ENCODE results near the gene RNF121. TPM values are rescaled to one million over a fixed set of nuclear protein-coding genes. Genes with fewer than 3 reads are reported as not detected.

RNF121 gene
- total RNA-seq, 1 donor from 2014 or later: 23.0 TPM

- peaks cover 32% of the 10 kb centered on the region for H3K4me1 ChIP-seq
- H3K27me3 ChIP-seq (ENCODE audit: low read depth): no peaks in the 10 kb centered on the region
- intact Hi-C loops (cut with micrococcal nuclease): no loop called here
- TF ChIP-seq CTCF (IDR thresholded peaks at IDR 0.05; ENCODE audit: borderline replicate concordance): no peak
- H3K9me3 ChIP-seq (replicated peaks): no peaks in the 10 kb centered on the region
- H3K36me3 ChIP-seq: no peaks in the 10 kb centered on the region
- H3K4me3 ChIP-seq: no peak overlapping the region
- no peak for DNase-seq
- H3K27ac ChIP-seq (replicated peaks): no peak overlapping the region
Observed at GRCh38 chr11:71948314-71949027, 19.6 kb downstream of the RNF121 start.

GRCh38 chr11:71949034-71949433 is 20.2 kb downstream of the RNF121 start:
- Histone ChIP-seq H3K9me3 (replicated peaks) (no peaks in the 10 kb centered on the region), H3K36me3 (no peaks in the 10 kb centered on the region), H3K27ac (replicated peaks) (no peak overlapping the region), H3K4me3 (no peak overlapping the region), H3K4me1 (peaks cover 37% of the 10 kb centered on the region), H3K27me3 (ENCODE audit: low read depth) (no peaks in the 10 kb centered on the region)
- DNase-seq: no peak
- TF ChIP-seq CTCF (IDR thresholded peaks at IDR 0.05; ENCODE audit: borderline replicate concordance): no peak
- intact Hi-C loops (cut with micrococcal nuclease): no loop called here

- intact Hi-C loops (cut with micrococcal nuclease): no loop called here
- no peak for TF ChIP-seq CTCF (IDR thresholded peaks at IDR 0.05; ENCODE audit: borderline replicate concordance)
Observed at GRCh38 chr11:71951741-71952310, 23.0 kb downstream of the RNF121 start.

GRCh38 chr11:71955898-71956456 is 27.1 kb downstream of the RNF121 start:
- peaks cover 6% of the 10 kb centered on the region for H3K4me1 ChIP-seq
- no peaks in the 10 kb centered on the region for H3K27me3 ChIP-seq (ENCODE audit: low read depth)
- no peak overlapping the region for H3K4me3 ChIP-seq
- H3K36me3 ChIP-seq: peaks cover 11% of the 10 kb centered on the region
- no peaks in the 10 kb centered on the region for H3K9me3 ChIP-seq (replicated peaks)
- intact Hi-C loops (cut with micrococcal nuclease): no loop called here
- no peak for TF ChIP-seq CTCF (IDR thresholded peaks at IDR 0.05; ENCODE audit: borderline replicate concordance)
- no peak overlapping the region for H3K27ac ChIP-seq (replicated peaks)
- no peak for DNase-seq

More at GRCh38 chr11:71951741-71952310, 23.0 kb downstream of the RNF121 start:
- Histone ChIP-seq H3K27ac (replicated peaks) (no peak overlapping the region), H3K4me1 (peaks cover 28% of the 10 kb centered on the region), H3K27me3 (ENCODE audit: low read depth) (no peaks in the 10 kb centered on the region), H3K9me3 (replicated peaks) (no peaks in the 10 kb centered on the region), H3K4me3 (no peak overlapping the region), H3K36me3 (no peaks in the 10 kb centered on the region)
- no peak for DNase-seq

GRCh38 chr11:71962428-71963038 is 33.7 kb downstream of the RNF121 start:
- intact Hi-C loops (cut with micrococcal nuclease): no loop called here
- H3K4me1 ChIP-seq: no peaks in the 10 kb centered on the region
- no peak overlapping the region for H3K4me3 ChIP-seq
- no peak overlapping the region for H3K27ac ChIP-seq (replicated peaks)
- no peak for TF ChIP-seq CTCF (IDR thresholded peaks at IDR 0.05; ENCODE audit: borderline replicate concordance)
- no peak for DNase-seq
- H3K36me3 ChIP-seq: peaks cover 35% of the 10 kb centered on the region
- peaks cover 7% of the 10 kb centered on the region for H3K9me3 ChIP-seq (replicated peaks)
- no peaks in the 10 kb centered on the region for H3K27me3 ChIP-seq (ENCODE audit: low read depth)

Measured in left ventricle myocardium inferior (tissue), 1 donor.